Neural progenitor cell (in vitro differentiated cells): Measurements from ENCODE around the gene IFT81. TPM values are rescaled to one million over a fixed set of nuclear protein-coding genes. Genes with fewer than 3 reads are reported as not detected.
A peak's percentile ranks its signal among the peaks of the same experiment; 100 is the strongest.

Source experiments
- DNase-seq: peaks from one replicate; pipeline ENCODE4 v3.0.0-alpha.2; 2016; ENCODE audit warnings: low spot score
- H2AFZ ChIP-seq: fragments of 200-600 bp; sonication (generic); replicated peaks from 2 replicates; pipeline ENCODE4 v1.6.1; 2016; ENCODE audit warnings: antibody characterized with exemption
- H3F3A ChIP-seq: fragments of 200-600 bp; sonication (generic); 2 replicates; pipeline ENCODE4 v1.6.1; 2016; ENCODE audit warnings: antibody characterized with exemption, low read depth
- H3K27ac ChIP-seq: fragments of 200-600 bp; sonication (generic); 2 replicates; pipeline ENCODE4 v1.5.1; 2016; ENCODE audit warnings: mild to moderate bottlenecking
- H3K27me3 ChIP-seq: fragments of 200-600 bp; sonication (generic); 2 replicates; pipeline ENCODE4 v1.6.1; 2016; ENCODE audit warnings: mild to moderate bottlenecking, moderate library complexity
- H3K36me3 ChIP-seq: fragments of 200-600 bp; sonication (generic); 2 replicates; pipeline ENCODE4 v1.5.1; 2016
- H3K4me1 ChIP-seq: fragments of 200-600 bp; sonication (generic); 2 replicates; pipeline ENCODE4 v1.6.1; 2016; ENCODE audit warnings: mixed run types
- H3K4me2 ChIP-seq: fragments of 200-600 bp; sonication (generic); 2 replicates; pipeline ENCODE4 v1.6.1; 2016
- H3K4me3 ChIP-seq: fragments of 200-600 bp; sonication (generic); 2 replicates; pipeline ENCODE4 v1.5.1; 2016
- H3K79me2 ChIP-seq: fragments of 200-600 bp; sonication (generic); 2 replicates; pipeline ENCODE4 v1.6.1; 2016; ENCODE audit warnings: low read depth
- H3K9ac ChIP-seq: fragments of 200-600 bp; sonication (generic); 2 replicates; pipeline ENCODE4 v1.6.1; 2016
- H3K9me3 ChIP-seq: fragments of 200-600 bp; sonication (generic); 2 replicates; pipeline ENCODE4 v1.5.1; 2016; ENCODE audit warnings: low read depth
- H4K20me1 ChIP-seq: fragments of 200-600 bp; sonication (generic); 2 replicates; pipeline ENCODE4 v1.6.1; 2016; ENCODE audit warnings: low read depth
- H3K27ac Mint-ChIP-seq: 3 replicates; pipeline ENCODE4 v1.8.0; 2021; ENCODE audit warnings: mixed read lengths
- H3K27me3 Mint-ChIP-seq: 2 replicates; pipeline ENCODE4 v1.8.0; 2022; ENCODE audit warnings: low read depth, mild to moderate bottlenecking, inconsistent platforms, moderate library complexity, mixed read lengths; ENCODE audit not compliant: insufficient read depth
- H3K36me3 Mint-ChIP-seq: 3 replicates; pipeline ENCODE4 v1.8.0; 2021; ENCODE audit warnings: mixed read lengths
- H3K4me1 Mint-ChIP-seq: 3 replicates; pipeline ENCODE4 v1.8.0; 2021; ENCODE audit warnings: mixed read lengths
- H3K4me3 Mint-ChIP-seq: 3 replicates; pipeline ENCODE4 v1.8.0; 2021; ENCODE audit warnings: mild to moderate bottlenecking, moderate library complexity, mixed read lengths
- H3K9me3 Mint-ChIP-seq: 3 replicates; pipeline ENCODE4 v1.8.0; 2020; ENCODE audit warnings: mixed read lengths
- CTCF ChIP-seq: fragments of 200-600 bp; sonication (generic); IDR thresholded peaks from 2 replicates; pipeline ENCODE4 v1.5.1; 2017; ENCODE audit warnings: antibody characterized with exemption, mild to moderate bottlenecking
- EZH2 ChIP-seq: fragments of 200-600 bp; sonication (generic); IDR thresholded peaks from 2 replicates; pipeline ENCODE4 v1.6.1; 2017; ENCODE audit warnings: antibody characterized with exemption, mild to moderate bottlenecking, moderate library complexity
- EZH2phosphoT487 ChIP-seq: fragments of 200-600 bp; sonication (generic); IDR thresholded peaks from 2 replicates; pipeline ENCODE4 v1.6.1; 2017; ENCODE audit warnings: antibody characterized with exemption
- total RNA-seq: library from RNA; depleted of rRNA; stranded (reverse); fragments of >200 nt; gene quantifications from 2 replicates; pipeline ENCODE4 v1.2.3, GENCODE V29; 2015; ENCODE audit warnings: low replicate concordance

Gene IFT81
- total RNA-seq, 1 donor from 2014 or later, result 73.8 TPM

GRCh38 chr12:110258466-110258865 lies 134.3 kb downstream of the IFT81 start:
- H3K27ac Mint-ChIP-seq, result peak overlapping the region; percentile 88
- Histone ChIP-seq H3F3A (peaks cover 3% of the 10 kb centered on the region), H3K4me2 (no peak overlapping the region), H3K4me3 (no peak overlapping the region), H3K79me2 (no peaks in the 10 kb centered on the region), H3K4me1 (no peaks in the 10 kb centered on the region), H3K27ac (no peak overlapping the region), H3K9me3 (no peaks in the 10 kb centered on the region), H3K36me3 (no peaks in the 10 kb centered on the region), H3K9ac (no peak overlapping the region), H3K27me3 (no peaks in the 10 kb centered on the region), H2AFZ (no peak overlapping the region), H4K20me1 (no peaks in the 10 kb centered on the region)
- no peak for DNase-seq
- H3K9me3 Mint-ChIP-seq, result no peaks in the 10 kb centered on the region
- H3K4me3 Mint-ChIP-seq, result no peak overlapping the region
- peaks cover 6% of the 10 kb centered on the region for H3K27me3 Mint-ChIP-seq
- no peaks in the 10 kb centered on the region for H3K4me1 Mint-ChIP-seq
- no peak for TF ChIP-seq CTCF
- no peak for TF ChIP-seq EZH2phosphoT487
- no peak for TF ChIP-seq EZH2
- H3K36me3 Mint-ChIP-seq, result peaks cover 3% of the 10 kb centered on the region

- no peak overlapping the region for H3K27ac ChIP-seq
- no peaks in the 10 kb centered on the region for H3K27me3 ChIP-seq
- Mint-ChIP-seq H3K36me3 (no peaks in the 10 kb centered on the region), H3K4me3 (no peak overlapping the region), H3K27me3 (peaks cover 2% of the 10 kb centered on the region), H3K4me1 (peaks cover 15% of the 10 kb centered on the region), H3K9me3 (no peaks in the 10 kb centered on the region), H3K27ac (no peak overlapping the region)
- DNase-seq, result no peak
- peaks cover 14% of the 10 kb centered on the region for H3F3A ChIP-seq
- H3K36me3 ChIP-seq, result no peaks in the 10 kb centered on the region
- H3K4me1 ChIP-seq, result peaks cover 14% of the 10 kb centered on the region
- no peak overlapping the region for H3K4me2 ChIP-seq
- no peak overlapping the region for H3K4me3 ChIP-seq
- no peaks in the 10 kb centered on the region for H3K79me2 ChIP-seq
- H3K9me3 ChIP-seq, result no peaks in the 10 kb centered on the region
- no peak overlapping the region for H3K9ac ChIP-seq
- no peaks in the 10 kb centered on the region for H4K20me1 ChIP-seq
- H2AFZ ChIP-seq, result no peak overlapping the region
- TF ChIP-seq EZH2phosphoT487, result no peak
- TF ChIP-seq CTCF, result no peak
- TF ChIP-seq EZH2, result no peak
Measured at GRCh38 chr12:110262442-110263388, 138.6 kb downstream of the IFT81 start.

- peak overlapping the region; percentile 33 for H3K4me2 ChIP-seq
- H3K36me3 ChIP-seq, result no peaks in the 10 kb centered on the region
- Mint-ChIP-seq H3K27me3 (no peaks in the 10 kb centered on the region), H3K27ac (peak overlapping the region; percentile 57), H3K4me3 (no peak overlapping the region), H3K36me3 (no peaks in the 10 kb centered on the region), H3K9me3 (no peaks in the 10 kb centered on the region), H3K4me1 (peaks cover 40% of the 10 kb centered on the region)
- H3F3A ChIP-seq, result peaks cover 14% of the 10 kb centered on the region
- H3K9me3 ChIP-seq, result no peaks in the 10 kb centered on the region
- no peak overlapping the region for H3K4me3 ChIP-seq
- H4K20me1 ChIP-seq, result no peaks in the 10 kb centered on the region
- H3K79me2 ChIP-seq, result no peaks in the 10 kb centered on the region
- no peak overlapping the region for H3K9ac ChIP-seq
- no peaks in the 10 kb centered on the region for H3K27me3 ChIP-seq
- H2AFZ ChIP-seq, result no peak overlapping the region
- no peak overlapping the region for H3K27ac ChIP-seq
- no peak for DNase-seq
- peaks cover 31% of the 10 kb centered on the region for H3K4me1 ChIP-seq
- TF ChIP-seq CTCF (no peak), EZH2 (no peak), EZH2phosphoT487 (no peak)
Measured at GRCh38 chr12:110266381-110266960, 142.3 kb downstream of the IFT81 start.
